DND-41 (cell line): ENCODE results near the gene TALDO1.
"Not testable (repeated sequence)": the region's sequence is repeated elsewhere in the genome, so short reads cannot be mapped to it uniquely, and the experiment has no call there.

Experiments used
- ATAC-seq: fragments of 200-7000 bp; cut with Tn5 transposase; 3 replicates; pipeline ENCODE4 v1.9.1; 2021; ENCODE audit warnings: low read depth; ENCODE audit not compliant: insufficient read depth
- DNase-seq: peaks from one replicate; pipeline ENCODE4 v3.0.0-alpha.2; 2020
- H2AFZ ChIP-seq: 2 replicates; pipeline ENCODE4 v1.6.0; 2012; ENCODE audit warnings: low read depth, low read length
- H3K27ac ChIP-seq: 2 replicates; pipeline ENCODE4 v1.5.1; 2012; ENCODE audit warnings: low read length, inconsistent platforms
- H3K27me3 ChIP-seq: fragments of 200-600 bp; sonication (generic); 2 replicates; pipeline ENCODE4 v1.6.0; 2012; ENCODE audit warnings: low read length, mild to moderate bottlenecking, inconsistent platforms; ENCODE audit not compliant: insufficient read depth, poor library complexity
- H3K36me3 ChIP-seq: 2 replicates; pipeline ENCODE4 v1.5.1; 2012; ENCODE audit warnings: low read length, inconsistent platforms; ENCODE audit not compliant: insufficient read depth
- H3K4me1 ChIP-seq: 2 replicates; pipeline ENCODE4 v1.5.1; 2012; ENCODE audit warnings: mild to moderate bottlenecking, low read length; ENCODE audit not compliant: insufficient read depth
- H3K4me2 ChIP-seq: 2 replicates; pipeline ENCODE4 v1.6.0; 2012; ENCODE audit warnings: mild to moderate bottlenecking, moderate library complexity, low read length, inconsistent platforms; ENCODE audit not compliant: insufficient read depth
- H3K4me3 ChIP-seq, 2 experiments: fragments of 200-600 bp in 1 of 2; shearing (Covaris generic) in 1 of 2; 2 replicates each; pipeline ENCODE4 v1.5.1; 2012 to 2016; ENCODE audit warnings: inconsistent platforms in 2 of 2, low read length in 2 of 2, mild to moderate bottlenecking in 2 of 2, low read depth in 1 of 2, moderate library complexity in 1 of 2
- H3K79me2 ChIP-seq: 2 replicates; pipeline ENCODE4 v1.6.0; 2012; ENCODE audit warnings: low read length, inconsistent platforms; ENCODE audit not compliant: insufficient read depth
- H3K9ac ChIP-seq: 2 replicates; pipeline ENCODE4 v1.6.0; 2012; ENCODE audit warnings: low read depth, mild to moderate bottlenecking, inconsistent platforms, low read length, moderate library complexity
- H3K9me3 ChIP-seq: 2 replicates; pipeline ENCODE4 v1.5.1; 2012; ENCODE audit warnings: low read length, moderate library complexity, mild to moderate bottlenecking, inconsistent platforms; ENCODE audit not compliant: insufficient read depth, severe bottlenecking
- H4K20me1 ChIP-seq: 2 replicates; pipeline ENCODE4 v1.6.0; 2012; ENCODE audit warnings: low read length; ENCODE audit not compliant: insufficient read depth
- CTCF ChIP-seq: IDR thresholded peaks from 2 replicates; pipeline ENCODE4 v1.5.1; 2012; ENCODE audit warnings: borderline replicate concordance, low read length, moderate library complexity, mild to moderate bottlenecking; ENCODE audit not compliant: poor library complexity, severe bottlenecking; ENCODE audit errors: extremely low read depth
- EZH2 ChIP-seq: IDR thresholded peaks from 3 replicates; pipeline ENCODE4 v1.6.1; 2012; ENCODE audit warnings: borderline replicate concordance, low read depth, mild to moderate bottlenecking, moderate library complexity, low read length, inconsistent platforms; ENCODE audit not compliant: severe bottlenecking

TALDO1 gene

DNA sequence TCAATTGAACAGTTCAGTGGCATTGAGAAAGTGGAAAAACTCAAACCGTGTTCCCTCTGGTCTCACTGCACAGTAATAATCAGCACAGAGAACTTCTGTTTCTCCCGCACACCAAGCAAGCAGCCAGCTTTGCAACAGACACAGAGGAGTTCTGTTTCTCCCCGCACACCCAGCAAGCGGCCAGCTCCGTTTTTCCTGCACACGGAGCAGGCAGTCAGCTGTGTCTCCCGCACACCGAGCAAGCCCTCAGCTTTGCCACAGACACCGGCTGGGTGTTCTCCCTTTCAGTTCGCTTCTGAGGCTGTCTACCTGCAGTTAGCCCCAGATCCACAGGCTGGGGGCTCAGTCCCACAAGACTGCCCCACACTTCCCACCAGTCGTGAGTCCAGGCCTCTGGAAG lies 9.9 kb upstream of the TALDO1 start:
- no peak for ATAC-seq
- Histone ChIP-seq H3K4me2 (no peak overlapping the region), H3K9ac (no peak overlapping the region)

GRCh38 chr11:737899-738298 lies 9.4 kb upstream of the TALDO1 start:
- DNase-seq, H2AFZ ChIP-seq, H3K79me2 ChIP-seq, ATAC-seq, H3K4me3 ChIP-seq, H3K9me3 ChIP-seq, H3K9ac ChIP-seq, H3K4me1 ChIP-seq, H4K20me1 ChIP-seq, H3K27ac ChIP-seq, H3K36me3 ChIP-seq, H3K4me2 ChIP-seq: not testable (repeated sequence)
- H3K27me3 ChIP-seq, result peaks cover 13% of the 10 kb centered on the region

More for the DNA sequence above, 9.9 kb upstream of the TALDO1 start:
- H4K20me1 ChIP-seq, result no peaks in the 10 kb centered on the region
- H3K79me2 ChIP-seq, result no peaks in the 10 kb centered on the region
- no peak for DNase-seq
- H3K9me3 ChIP-seq, result no peaks in the 10 kb centered on the region
- no peak for TF ChIP-seq EZH2
- no peak for TF ChIP-seq CTCF
- H2AFZ ChIP-seq, result no peak overlapping the region
- no peaks in the 10 kb centered on the region for H3K4me1 ChIP-seq
- H3K27me3 ChIP-seq, result peaks cover 13% of the 10 kb centered on the region
- no peaks in the 10 kb centered on the region for H3K36me3 ChIP-seq
- no peak overlapping the region for H3K4me3 ChIP-seq
- H3K27ac ChIP-seq, result no peak overlapping the region

DNA sequence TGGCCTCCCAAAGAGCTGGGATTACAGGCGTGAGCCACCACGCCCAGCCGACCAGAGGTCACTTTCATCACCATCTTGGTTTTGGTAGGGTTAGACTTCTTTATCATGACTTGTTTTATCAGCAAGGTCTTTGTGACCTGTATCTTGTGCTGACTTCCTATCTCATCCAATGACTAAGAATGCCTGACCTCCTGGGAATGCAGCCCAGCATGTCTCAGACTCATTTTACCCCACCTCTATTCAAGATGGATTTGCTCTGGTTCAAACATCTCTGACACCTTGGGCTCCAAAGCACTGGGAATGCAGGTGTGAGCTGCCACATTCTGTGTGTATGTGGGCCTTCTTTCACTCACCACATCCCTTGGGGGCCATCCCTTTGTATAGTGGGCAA lies 5.1 kb upstream of the TALDO1 start:
- Histone ChIP-seq H3K27ac (no peak overlapping the region), H3K4me3 (no peak overlapping the region), H4K20me1 (no peaks in the 10 kb centered on the region), H3K36me3 (no peaks in the 10 kb centered on the region), H3K4me1 (peaks cover 10% of the 10 kb centered on the region), H3K4me2 (no peak overlapping the region), H2AFZ (no peak overlapping the region), H3K9ac (no peak overlapping the region), H3K9me3 (no peaks in the 10 kb centered on the region), H3K27me3 (peaks cover 10% of the 10 kb centered on the region), H3K79me2 (peaks cover 6% of the 10 kb centered on the region; the same call in 1 of the 2 replicates)
- no peak for TF ChIP-seq EZH2
- no peak for TF ChIP-seq CTCF
- DNase-seq (no peak), ATAC-seq (no peak)

GRCh38 chr11:742571-743201 lies 4.6 kb upstream of the TALDO1 start:
- Histone ChIP-seq H3K9ac (no peak overlapping the region), H4K20me1 (no peaks in the 10 kb centered on the region), H3K27ac (no peak overlapping the region), H3K9me3 (no peaks in the 10 kb centered on the region), H2AFZ (no peak overlapping the region), H3K4me1 (peaks cover 10% of the 10 kb centered on the region), H3K4me3 (no peak overlapping the region), H3K27me3 (peaks cover 5% of the 10 kb centered on the region), H3K36me3 (peaks cover 2% of the 10 kb centered on the region; the same call in 1 of the 2 replicates), H3K79me2 (peaks cover 11% of the 10 kb centered on the region), H3K4me2 (no peak overlapping the region)
- TF ChIP-seq EZH2, result no peak
- no peak for TF ChIP-seq CTCF
- ATAC-seq, result no peak
- DNase-seq, result no peak
